ENCODE data around the gene FLNA.

The FLNA gene

DNA sequence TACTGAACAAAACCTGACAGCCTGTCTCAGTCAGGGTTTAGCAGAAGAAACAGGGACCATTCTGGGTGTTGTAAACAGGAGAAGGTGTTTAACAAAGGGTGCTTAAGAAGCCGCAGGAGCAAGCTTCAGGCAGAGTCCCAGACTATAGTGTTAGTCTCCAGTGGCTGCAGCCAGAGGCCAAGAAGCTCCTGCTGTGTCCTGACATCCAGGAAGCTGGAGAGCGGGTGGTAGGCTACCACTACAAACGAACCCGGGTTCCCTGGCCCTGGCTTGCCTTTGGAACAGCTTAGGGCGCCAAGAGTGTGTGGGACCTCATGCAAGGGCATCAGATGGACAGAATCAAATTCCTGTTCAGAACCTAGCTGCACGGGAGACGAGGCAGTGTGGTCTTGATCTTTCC is 50.9 kb downstream of the FLNA start:
- TF ChIP-seq ZNF274 (IDR thresholded peaks at IDR 0.05; ENCODE audit: low read depth, low read length): no peak
- no peak for TF ChIP-seq SUZ12 (IDR thresholded peaks at IDR 0.05; ENCODE audit: extremely low read depth, insufficient read depth, insufficient read length)
- no peak for TF ChIP-seq YY1 (IDR thresholded peaks at IDR 0.05; ENCODE audit: insufficient read depth, insufficient read length)
- Histone ChIP-seq H3K4me1 (ENCODE audit: insufficient read depth, insufficient read length) (no peaks in the 10 kb centered on the region), H3K4me3 (ENCODE audit: insufficient read length, low read depth) (no peak overlapping the region), H3K36me3 (ENCODE audit: insufficient read depth, insufficient read length, low read length) (no peaks in the 10 kb centered on the region), H3K9me3 (ENCODE audit: insufficient read depth, low read length) (no peaks in the 10 kb centered on the region), H3K27me3 (ENCODE audit: insufficient read depth, insufficient read length) (peaks cover 2% of the 10 kb centered on the region), H3K9ac (ENCODE audit: insufficient read length, low read depth) (no peak overlapping the region)
- no peak for DNase-seq (ENCODE audit: low read depth, low spot score)

DNA sequence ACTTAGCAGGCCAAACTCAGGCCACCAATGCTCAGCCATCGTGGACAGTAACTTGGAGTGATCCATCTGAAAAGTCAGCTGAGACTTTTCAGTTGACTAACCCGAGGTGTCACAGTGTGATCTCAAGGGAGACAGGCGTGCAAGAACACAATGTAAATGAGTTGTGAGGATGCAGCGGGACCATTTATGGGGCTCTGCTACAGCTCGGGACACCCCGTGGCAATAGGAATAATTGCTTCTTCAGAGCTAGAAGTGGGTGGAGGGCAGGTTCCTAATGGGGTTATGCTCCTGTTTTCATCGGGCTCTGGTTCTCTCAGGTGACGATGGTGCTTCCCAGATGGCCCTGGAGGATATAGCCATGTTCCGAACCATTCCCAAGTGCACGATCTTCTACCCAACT is 51.5 kb downstream of the FLNA start:
- Histone ChIP-seq H3K9ac (ENCODE audit: insufficient read length, low read depth) (no peak overlapping the region), H3K27me3 (ENCODE audit: insufficient read depth, insufficient read length) (peaks cover 2% of the 10 kb centered on the region), H3K4me1 (ENCODE audit: insufficient read depth, insufficient read length) (no peaks in the 10 kb centered on the region), H3K4me3 (ENCODE audit: insufficient read length, low read depth) (no peak overlapping the region), H3K9me3 (ENCODE audit: insufficient read depth, low read length) (no peaks in the 10 kb centered on the region), H3K36me3 (ENCODE audit: insufficient read depth, insufficient read length, low read length) (no peaks in the 10 kb centered on the region)
- no peak for TF ChIP-seq SUZ12 (IDR thresholded peaks at IDR 0.05; ENCODE audit: extremely low read depth, insufficient read depth, insufficient read length)
- no peak for TF ChIP-seq YY1 (IDR thresholded peaks at IDR 0.05; ENCODE audit: insufficient read depth, insufficient read length)
- TF ChIP-seq ZNF274 (IDR thresholded peaks at IDR 0.05; ENCODE audit: low read depth, low read length): no peak
- no peak for DNase-seq (ENCODE audit: low read depth, low spot score)

DNA sequence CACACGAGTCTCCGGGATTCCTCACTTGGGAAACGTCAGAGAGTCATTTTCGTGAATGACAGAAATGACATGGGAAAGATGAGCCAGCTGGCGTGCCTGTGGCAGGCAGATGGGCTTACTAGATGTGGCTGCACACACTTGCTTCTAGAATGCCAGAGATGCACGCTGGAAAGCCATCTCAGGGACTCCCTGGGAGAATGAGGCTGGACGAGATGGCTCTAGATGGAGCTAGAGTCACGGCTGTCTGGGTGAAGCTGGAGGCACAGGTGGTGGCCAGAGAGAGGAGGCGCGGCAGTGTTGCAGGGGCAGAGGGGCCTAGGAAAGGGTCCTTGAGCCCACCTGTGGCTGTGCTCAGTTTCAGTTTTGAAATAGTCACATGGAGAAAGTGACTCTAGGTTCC is 52.8 kb downstream of the FLNA start:
- peaks cover 2% of the 10 kb centered on the region for H3K27me3 ChIP-seq (ENCODE audit: insufficient read depth, insufficient read length)
- no peak overlapping the region for H3K9ac ChIP-seq (ENCODE audit: insufficient read length, low read depth)
- no peaks in the 10 kb centered on the region for H3K9me3 ChIP-seq (ENCODE audit: insufficient read depth, low read length)
- no peaks in the 10 kb centered on the region for H3K4me1 ChIP-seq (ENCODE audit: insufficient read depth, insufficient read length)
- no peaks in the 10 kb centered on the region for H3K36me3 ChIP-seq (ENCODE audit: insufficient read depth, insufficient read length, low read length)
- no peak for DNase-seq (ENCODE audit: low read depth, low spot score)
- no peak overlapping the region for H3K4me3 ChIP-seq (ENCODE audit: insufficient read length, low read depth)
- no peak for TF ChIP-seq YY1 (IDR thresholded peaks at IDR 0.05; ENCODE audit: insufficient read depth, insufficient read length)

DNA sequence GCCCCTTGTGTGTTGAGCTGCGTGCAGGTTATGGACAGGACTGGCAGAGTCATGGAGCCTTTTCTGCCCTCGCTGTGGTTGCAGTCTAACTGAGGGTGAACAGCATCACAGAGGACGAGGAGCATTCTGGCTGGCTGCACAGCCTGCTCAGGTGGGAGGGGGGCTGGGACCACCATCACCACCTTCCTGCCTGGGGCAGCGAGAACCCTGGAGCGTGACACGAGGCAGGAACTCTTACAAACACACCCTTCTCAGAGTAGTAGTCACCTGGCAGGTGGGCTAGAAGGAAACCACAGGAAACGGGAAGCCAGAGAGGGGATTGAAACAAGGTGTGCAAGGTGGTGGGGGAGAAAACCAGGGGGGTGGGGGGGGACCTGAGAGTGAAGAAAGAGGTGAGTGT is 53.3 kb downstream of the FLNA start:
- Histone ChIP-seq H3K4me1 (ENCODE audit: insufficient read depth, insufficient read length) (no peaks in the 10 kb centered on the region), H3K36me3 (ENCODE audit: insufficient read depth, insufficient read length, low read length) (no peaks in the 10 kb centered on the region), H3K9me3 (ENCODE audit: insufficient read depth, low read length) (no peaks in the 10 kb centered on the region), H3K4me3 (ENCODE audit: insufficient read length, low read depth) (no peak overlapping the region), H3K9ac (ENCODE audit: insufficient read length, low read depth) (no peak overlapping the region), H3K27me3 (ENCODE audit: insufficient read depth, insufficient read length) (peaks cover 2% of the 10 kb centered on the region)
- TF ChIP-seq ZNF274 (IDR thresholded peaks at IDR 0.05; ENCODE audit: low read depth, low read length) (no peak), YY1 (IDR thresholded peaks at IDR 0.05; ENCODE audit: insufficient read depth, insufficient read length) (no peak), SUZ12 (IDR thresholded peaks at IDR 0.05; ENCODE audit: extremely low read depth, insufficient read depth, insufficient read length) (no peak)
- no peak for DNase-seq (ENCODE audit: low read depth, low spot score)

DNA sequence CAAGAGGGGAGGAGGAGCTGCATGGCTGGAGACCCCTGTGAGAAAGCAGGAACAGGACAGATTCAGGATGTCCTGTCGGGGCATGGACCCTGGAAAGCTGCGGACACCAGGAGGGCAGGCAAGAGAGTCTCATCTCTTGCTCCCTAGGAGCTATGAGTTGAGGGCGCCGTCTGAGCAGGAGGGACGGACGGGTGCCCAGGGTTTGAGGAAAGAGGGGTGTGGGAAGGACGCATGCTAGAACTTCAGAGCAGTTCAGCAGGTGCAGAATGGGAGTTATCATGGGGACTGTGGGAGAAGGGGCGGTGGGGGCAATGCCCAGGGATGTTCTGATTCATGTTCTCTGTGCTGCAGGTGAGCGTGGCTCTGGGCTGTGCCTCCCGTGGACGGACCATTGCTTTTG is 54.0 kb downstream of the FLNA start:
- no peaks in the 10 kb centered on the region for H3K36me3 ChIP-seq (ENCODE audit: insufficient read depth, insufficient read length, low read length)
- no peak for DNase-seq (ENCODE audit: low read depth, low spot score)
- no peak overlapping the region for H3K9ac ChIP-seq (ENCODE audit: insufficient read length, low read depth)
- TF ChIP-seq YY1 (IDR thresholded peaks at IDR 0.05; ENCODE audit: insufficient read depth, insufficient read length): no peak
- TF ChIP-seq SUZ12 (IDR thresholded peaks at IDR 0.05; ENCODE audit: extremely low read depth, insufficient read depth, insufficient read length): no peak
- TF ChIP-seq ZNF274 (IDR thresholded peaks at IDR 0.05; ENCODE audit: low read depth, low read length): no peak
- peaks cover 2% of the 10 kb centered on the region for H3K27me3 ChIP-seq (ENCODE audit: insufficient read depth, insufficient read length)
- H3K4me3 ChIP-seq (ENCODE audit: insufficient read length, low read depth): no peak overlapping the region
- no peaks in the 10 kb centered on the region for H3K9me3 ChIP-seq (ENCODE audit: insufficient read depth, low read length)
- H3K4me1 ChIP-seq (ENCODE audit: insufficient read depth, insufficient read length): no peaks in the 10 kb centered on the region

DNA sequence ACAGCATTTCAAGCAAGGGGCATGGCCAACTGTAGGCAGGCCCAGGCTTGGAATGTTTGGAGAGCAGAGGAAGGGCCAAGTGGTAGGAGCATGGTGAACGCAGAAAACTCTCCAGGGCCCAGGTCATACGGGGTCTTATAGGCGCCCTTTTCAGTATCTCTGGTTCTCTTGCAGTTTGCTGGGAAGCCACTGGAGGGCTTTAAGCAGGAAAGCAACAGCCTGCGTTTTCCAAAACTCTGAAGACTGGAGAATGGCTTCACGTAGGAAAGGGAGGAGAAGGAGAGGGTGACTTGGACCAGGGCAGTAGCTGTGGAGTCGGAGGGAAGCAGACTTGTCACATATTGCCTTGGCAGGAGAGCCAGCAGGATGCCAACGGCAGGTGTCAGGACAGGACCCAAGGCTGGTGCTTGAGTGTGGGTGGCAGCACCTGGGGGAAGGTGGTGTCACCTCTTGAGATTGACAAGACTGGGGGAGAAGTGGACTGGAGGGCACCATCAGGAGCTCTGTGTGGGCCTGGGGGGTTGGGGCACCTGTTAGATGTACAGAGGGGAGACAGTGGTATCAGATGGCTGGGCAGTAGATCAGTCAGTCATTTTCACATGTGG is 56.9 kb downstream of the FLNA start:
- Histone ChIP-seq H3K4me1 (ENCODE audit: insufficient read depth, insufficient read length) (no peaks in the 10 kb centered on the region), H3K9ac (ENCODE audit: insufficient read length, low read depth) (no peak overlapping the region), H3K27me3 (ENCODE audit: insufficient read depth, insufficient read length) (peaks cover 2% of the 10 kb centered on the region), H3K9me3 (ENCODE audit: insufficient read depth, low read length) (no peaks in the 10 kb centered on the region), H3K36me3 (ENCODE audit: insufficient read depth, insufficient read length, low read length) (no peaks in the 10 kb centered on the region), H3K4me3 (ENCODE audit: insufficient read length, low read depth) (no peak overlapping the region)
- TF ChIP-seq YY1 (IDR thresholded peaks at IDR 0.05; ENCODE audit: insufficient read depth, insufficient read length) (no peak), SUZ12 (IDR thresholded peaks at IDR 0.05; ENCODE audit: extremely low read depth, insufficient read depth, insufficient read length) (no peak), ZNF274 (IDR thresholded peaks at IDR 0.05; ENCODE audit: low read depth, low read length) (no peak)
- no peak for DNase-seq (ENCODE audit: low read depth, low spot score)

DNA sequence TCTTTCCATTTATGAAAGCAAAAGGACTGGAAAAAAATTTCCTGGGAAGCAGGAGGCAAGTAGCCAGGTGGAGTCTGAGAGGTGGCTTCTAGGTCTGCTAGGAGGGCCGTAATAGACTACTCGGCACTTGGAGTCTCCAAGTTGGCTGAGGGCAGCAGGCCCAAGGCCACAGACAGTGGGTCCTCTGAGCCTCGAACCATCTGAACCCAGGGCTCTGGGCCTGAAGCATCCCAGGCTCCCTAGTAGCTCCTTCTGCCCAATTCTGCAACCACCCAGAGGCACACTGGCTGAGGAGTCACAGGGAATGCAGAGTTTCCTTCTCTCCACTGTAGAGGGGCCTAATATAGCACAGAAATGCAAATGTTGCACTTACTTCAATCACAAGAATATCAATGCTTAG is 59.0 kb downstream of the FLNA start:
- Histone ChIP-seq H3K4me1 (ENCODE audit: insufficient read depth, insufficient read length) (no peaks in the 10 kb centered on the region), H3K36me3 (ENCODE audit: insufficient read depth, insufficient read length, low read length) (no peaks in the 10 kb centered on the region), H3K4me3 (ENCODE audit: insufficient read length, low read depth) (no peak overlapping the region), H3K9me3 (ENCODE audit: insufficient read depth, low read length) (no peaks in the 10 kb centered on the region), H3K27me3 (ENCODE audit: insufficient read depth, insufficient read length) (peaks cover 1% of the 10 kb centered on the region), H3K9ac (ENCODE audit: insufficient read length, low read depth) (no peak overlapping the region)
- no peak for TF ChIP-seq SUZ12 (IDR thresholded peaks at IDR 0.05; ENCODE audit: extremely low read depth, insufficient read depth, insufficient read length)
- TF ChIP-seq YY1 (IDR thresholded peaks at IDR 0.05; ENCODE audit: insufficient read depth, insufficient read length): no peak
- no peak for TF ChIP-seq ZNF274 (IDR thresholded peaks at IDR 0.05; ENCODE audit: low read depth, low read length)
- DNase-seq (ENCODE audit: low read depth, low spot score): no peak
